DND-41 (cell line): ENCODE measurements around the gene FAM200C.

ENCODE experiments used
- ATAC-seq: fragments of 200-7000 bp; cut with Tn5 transposase; 3 replicates; pipeline ENCODE4 v1.9.1; 2021; ENCODE audit warnings: low read depth; ENCODE audit not compliant: insufficient read depth
- DNase-seq: peaks from one replicate; pipeline ENCODE4 v3.0.0-alpha.2; 2020
- H2AFZ ChIP-seq: 2 replicates; pipeline ENCODE4 v1.6.0; 2012; ENCODE audit warnings: low read depth, low read length
- H3K27ac ChIP-seq: 2 replicates; pipeline ENCODE4 v1.5.1; 2012; ENCODE audit warnings: low read length, inconsistent platforms
- H3K27me3 ChIP-seq: fragments of 200-600 bp; sonication (generic); 2 replicates; pipeline ENCODE4 v1.6.0; 2012; ENCODE audit warnings: low read length, mild to moderate bottlenecking, inconsistent platforms; ENCODE audit not compliant: insufficient read depth, poor library complexity
- H3K36me3 ChIP-seq: 2 replicates; pipeline ENCODE4 v1.5.1; 2012; ENCODE audit warnings: low read length, inconsistent platforms; ENCODE audit not compliant: insufficient read depth
- H3K4me1 ChIP-seq: 2 replicates; pipeline ENCODE4 v1.5.1; 2012; ENCODE audit warnings: mild to moderate bottlenecking, low read length; ENCODE audit not compliant: insufficient read depth
- H3K4me2 ChIP-seq: 2 replicates; pipeline ENCODE4 v1.6.0; 2012; ENCODE audit warnings: mild to moderate bottlenecking, moderate library complexity, low read length, inconsistent platforms; ENCODE audit not compliant: insufficient read depth
- H3K4me3 ChIP-seq, 2 experiments: fragments of 200-600 bp in 1 of 2; shearing (Covaris generic) in 1 of 2; 2 replicates each; pipeline ENCODE4 v1.5.1; 2012 to 2016; ENCODE audit warnings: inconsistent platforms in 2 of 2, low read length in 2 of 2, mild to moderate bottlenecking in 2 of 2, low read depth in 1 of 2, moderate library complexity in 1 of 2
- H3K79me2 ChIP-seq: 2 replicates; pipeline ENCODE4 v1.6.0; 2012; ENCODE audit warnings: low read length, inconsistent platforms; ENCODE audit not compliant: insufficient read depth
- H3K9ac ChIP-seq: 2 replicates; pipeline ENCODE4 v1.6.0; 2012; ENCODE audit warnings: low read depth, mild to moderate bottlenecking, inconsistent platforms, low read length, moderate library complexity
- H3K9me3 ChIP-seq: 2 replicates; pipeline ENCODE4 v1.5.1; 2012; ENCODE audit warnings: low read length, moderate library complexity, mild to moderate bottlenecking, inconsistent platforms; ENCODE audit not compliant: insufficient read depth, severe bottlenecking
- H4K20me1 ChIP-seq: 2 replicates; pipeline ENCODE4 v1.6.0; 2012; ENCODE audit warnings: low read length; ENCODE audit not compliant: insufficient read depth
- EZH2 ChIP-seq: IDR thresholded peaks from 3 replicates; pipeline ENCODE4 v1.6.1; 2012; ENCODE audit warnings: borderline replicate concordance, low read depth, mild to moderate bottlenecking, moderate library complexity, low read length, inconsistent platforms; ENCODE audit not compliant: severe bottlenecking
- TF ChIP-seq, protein P1 (sequence below): IDR thresholded peaks from 2 replicates; pipeline ENCODE4 v1.5.1; 2012; ENCODE audit warnings: borderline replicate concordance, low read length, moderate library complexity, mild to moderate bottlenecking; ENCODE audit not compliant: poor library complexity, severe bottlenecking; ENCODE audit errors: extremely low read depth

FAM200C gene

DNA sequence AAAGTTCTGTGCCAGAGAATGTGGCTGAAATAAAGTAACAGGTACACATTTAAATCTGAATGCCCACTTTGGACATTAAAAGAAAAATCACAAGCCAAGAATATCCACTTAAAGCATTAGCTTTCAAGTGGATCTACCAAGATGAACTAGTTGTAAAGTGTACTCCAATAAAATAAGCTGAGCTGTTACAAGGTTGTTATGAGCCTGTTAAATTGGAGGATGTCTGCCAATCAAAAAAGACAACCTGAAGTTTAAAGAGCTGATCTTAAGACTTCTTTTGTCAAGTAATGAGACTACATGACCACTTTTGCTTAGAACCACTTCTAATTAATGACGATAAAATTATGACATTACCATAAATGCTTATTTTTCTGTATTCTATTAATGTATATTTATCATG is 2.4 kb downstream of the FAM200C start:
- Histone ChIP-seq H3K4me3 (no peak overlapping the region), H3K36me3 (peaks cover 16% of the 10 kb centered on the region; the same call in 1 of the 2 replicates), H3K27ac (no peak overlapping the region), H3K4me2 (peak overlapping the region; percentile 74; the same call in 1 of the 2 replicates), H3K9me3 (no peaks in the 10 kb centered on the region), H4K20me1 (no peaks in the 10 kb centered on the region), H3K9ac (no peak overlapping the region), H3K79me2 (peaks cover 36% of the 10 kb centered on the region), H3K4me1 (peaks cover 32% of the 10 kb centered on the region), H3K27me3 (no peaks in the 10 kb centered on the region), H2AFZ (no peak overlapping the region)
- ATAC-seq (no peak), DNase-seq (no peak)
- TF ChIP-seq, protein P1, sequence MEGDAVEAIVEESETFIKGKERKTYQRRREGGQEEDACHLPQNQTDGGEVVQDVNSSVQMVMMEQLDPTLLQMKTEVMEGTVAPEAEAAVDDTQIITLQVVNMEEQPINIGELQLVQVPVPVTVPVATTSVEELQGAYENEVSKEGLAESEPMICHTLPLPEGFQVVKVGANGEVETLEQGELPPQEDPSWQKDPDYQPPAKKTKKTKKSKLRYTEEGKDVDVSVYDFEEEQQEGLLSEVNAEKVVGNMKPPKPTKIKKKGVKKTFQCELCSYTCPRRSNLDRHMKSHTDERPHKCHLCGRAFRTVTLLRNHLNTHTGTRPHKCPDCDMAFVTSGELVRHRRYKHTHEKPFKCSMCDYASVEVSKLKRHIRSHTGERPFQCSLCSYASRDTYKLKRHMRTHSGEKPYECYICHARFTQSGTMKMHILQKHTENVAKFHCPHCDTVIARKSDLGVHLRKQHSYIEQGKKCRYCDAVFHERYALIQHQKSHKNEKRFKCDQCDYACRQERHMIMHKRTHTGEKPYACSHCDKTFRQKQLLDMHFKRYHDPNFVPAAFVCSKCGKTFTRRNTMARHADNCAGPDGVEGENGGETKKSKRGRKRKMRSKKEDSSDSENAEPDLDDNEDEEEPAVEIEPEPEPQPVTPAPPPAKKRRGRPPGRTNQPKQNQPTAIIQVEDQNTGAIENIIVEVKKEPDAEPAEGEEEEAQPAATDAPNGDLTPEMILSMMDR, result no peak
- no peak for TF ChIP-seq EZH2

DNA sequence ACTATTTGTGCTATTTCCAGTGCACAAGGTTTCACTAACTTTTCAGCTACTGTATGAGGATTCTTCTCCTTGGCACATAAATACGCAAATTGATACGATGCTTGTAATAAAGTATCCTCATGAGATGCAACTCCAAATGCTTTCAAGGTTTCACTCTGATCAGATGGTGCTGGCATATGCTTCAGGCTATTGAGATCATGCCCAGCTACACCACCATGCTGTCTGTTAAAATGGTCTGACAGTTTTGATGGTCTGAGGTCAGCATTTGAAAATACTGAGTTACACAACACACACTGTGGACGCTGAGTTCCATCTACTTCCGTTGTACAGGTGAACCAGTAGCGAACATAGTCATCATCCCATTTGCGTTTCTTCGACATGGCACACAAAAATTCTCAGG is 4.7 kb downstream of the FAM200C start:
- ATAC-seq (no peak), DNase-seq (no peak)
- peaks cover 25% of the 10 kb centered on the region for H3K4me1 ChIP-seq
- H3K36me3 ChIP-seq, result peaks cover 8% of the 10 kb centered on the region; the same call in 1 of the 2 replicates
- H3K4me2 ChIP-seq, result no peak overlapping the region
- H2AFZ ChIP-seq, result no peak overlapping the region
- H3K27me3 ChIP-seq, result no peaks in the 10 kb centered on the region
- H3K4me3 ChIP-seq, result no peak overlapping the region
- H3K9me3 ChIP-seq, result no peaks in the 10 kb centered on the region
- no peak overlapping the region for H3K9ac ChIP-seq
- H3K27ac ChIP-seq, result no peak overlapping the region
- TF ChIP-seq, protein P1, result no peak
- no peak for TF ChIP-seq EZH2
- H3K79me2 ChIP-seq, result peaks cover 35% of the 10 kb centered on the region
- H4K20me1 ChIP-seq, result no peaks in the 10 kb centered on the region

DNA sequence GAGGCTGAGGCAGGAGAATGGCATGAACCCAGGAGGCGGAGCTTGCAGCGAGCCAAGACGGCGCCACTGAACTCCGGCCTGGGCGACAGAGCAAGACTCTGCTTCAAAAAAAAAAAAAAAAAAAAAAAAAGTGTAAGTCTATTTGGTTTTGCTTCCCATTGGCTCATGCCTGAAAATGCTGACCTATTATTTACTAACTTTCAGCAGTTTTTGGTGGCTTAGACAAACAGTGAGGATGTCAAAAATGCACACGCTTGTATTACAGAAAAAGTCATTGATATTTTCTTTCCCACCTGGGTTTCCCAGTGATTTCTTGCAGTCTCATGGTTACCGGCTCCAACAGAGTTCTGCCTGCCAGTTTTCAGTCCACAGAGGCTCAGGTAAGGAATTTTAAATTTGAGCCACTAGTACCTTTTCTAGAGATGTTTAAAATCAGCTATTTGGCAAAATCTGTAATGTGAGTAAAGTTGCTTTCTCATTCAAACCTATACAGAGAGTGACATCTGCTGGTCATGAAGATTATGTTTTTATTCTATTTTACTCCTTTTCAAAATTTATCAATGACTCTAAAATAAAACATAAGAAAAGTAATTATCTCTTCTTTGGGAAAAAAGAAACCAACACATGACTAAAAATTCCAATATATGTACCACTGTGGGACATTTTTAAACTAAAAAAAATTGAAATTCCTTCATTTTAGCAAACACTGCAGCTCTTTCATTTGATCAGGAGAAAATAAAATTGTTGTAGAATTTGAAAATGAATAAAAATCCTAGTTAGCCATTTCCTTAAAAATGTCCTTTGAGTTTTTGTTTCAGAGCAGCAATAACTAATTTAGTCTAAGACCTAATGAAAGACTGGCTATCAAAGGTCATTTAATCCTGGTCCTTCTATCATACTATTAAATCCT is 8.8 kb downstream of the FAM200C start:
- ATAC-seq, result peak; percentile 56; the same call in 2 of the 3 replicates

More for the DNA sequence above, 8.8 kb downstream of the FAM200C start:
- Histone ChIP-seq H3K4me3 (no peak overlapping the region), H4K20me1 (no peaks in the 10 kb centered on the region), H3K9ac (no peak overlapping the region), H3K27me3 (no peaks in the 10 kb centered on the region), H3K27ac (no peak overlapping the region), H3K9me3 (peaks cover 8% of the 10 kb centered on the region), H3K4me1 (no peaks in the 10 kb centered on the region), H2AFZ (no peak overlapping the region), H3K36me3 (peaks cover 8% of the 10 kb centered on the region), H3K4me2 (no peak overlapping the region), H3K79me2 (0 out of 2 replicates have a peak, but pooled peaks cover 4% of the 10 kb centered on the region)
- no peak for TF ChIP-seq EZH2
- TF ChIP-seq, protein P1, result peak; percentile 53
- DNase-seq, result no peak
